Measurements from ENCODE around the gene CFL1.
"Not testable (repeated sequence)": the region's sequence is repeated elsewhere in the genome, so short reads cannot be mapped to it uniquely, and the experiment has no call there.

The CFL1 gene

GRCh38 chr11:65857853-65858680 lies at the start of gene CFL1:
Gene CFL1 (minus strand): TSS chr11:65858180. CDS start chr11:65858099, 81 bp downstream.
- peak; percentile 99 for DNase-seq

- DNase-seq: no peak
Observed at GRCh38 chr11:65906602-65907001, 48.6 kb upstream of the CFL1 start.

- DNase-seq: no peak
Observed at GRCh38 chr11:65903715-65904114, 45.7 kb upstream of the CFL1 start.

- DNase-seq: no peak
Observed at GRCh38 chr11:65903068-65903481, 45.1 kb upstream of the CFL1 start.

GRCh38 chr11:65900899-65901180 lies 42.9 kb upstream of the CFL1 start:
- no peak for DNase-seq

GRCh38 chr11:65900125-65900898 lies 42.3 kb upstream of the CFL1 start, which contains the start of gene FOSL1:
Gene FOSL1 (minus strand): TSS chr11:65900388. CDS start chr11:65900339, 49 bp downstream.
- DNase-seq: peak; percentile 94

GRCh38 chr11:65899356-65900124 lies 41.6 kb upstream of the CFL1 start:
- peak; percentile 86 for DNase-seq

GRCh38 chr11:65898656-65899355 lies 40.8 kb upstream of the CFL1 start:
- no peak for DNase-seq

- no peak for DNase-seq
Observed at GRCh38 chr11:65897020-65897471, 39.1 kb upstream of the CFL1 start.

- no peak for DNase-seq
Observed at GRCh38 chr11:65896034-65896999, 38.3 kb upstream of the CFL1 start.

GRCh38 chr11:65895482-65895981 lies 37.6 kb upstream of the CFL1 start:
- no peak for DNase-seq

GRCh38 chr11:65894034-65894591 lies 36.1 kb upstream of the CFL1 start:
- DNase-seq: no peak

- no peak for DNase-seq
Observed at GRCh38 chr11:65892661-65893317, 34.8 kb upstream of the CFL1 start.

GRCh38 chr11:65892137-65892540 lies 34.2 kb upstream of the CFL1 start:
- DNase-seq: not testable (repeated sequence)

GRCh38 chr11:65891219-65892136 lies 33.5 kb upstream of the CFL1 start:
- DNase-seq: peak; percentile 26

- peak; percentile 99 for DNase-seq
Observed at GRCh38 chr11:65890324-65891218, 32.6 kb upstream of the CFL1 start, which contains the start of gene CCDC85B. Gene CCDC85B (plus strand): TSS chr11:65890673. CDS start chr11:65890784, 111 bp downstream.

- peak; percentile 99 for DNase-seq
Observed at GRCh38 chr11:65888163-65888814, 30.3 kb upstream of the CFL1 start, which contains the start of gene FIBP. Gene FIBP (minus strand): TSS chr11:65888471. CDS start chr11:65888418, 53 bp downstream.
